Chondrocyte (in vitro differentiated cells): ENCODE data around the gene ZNF521. TPM values are rescaled to one million over a fixed set of nuclear protein-coding genes. Genes with fewer than 3 reads are reported as not detected.
A peak's percentile ranks its signal among the peaks of the same experiment; 100 is the strongest.

Source experiments
- DNase-seq: peaks from one replicate; pipeline ENCODE4 v3.0.0; 2021; ENCODE audit warnings: mixed read lengths, low spot score
- H3K27ac Mint-ChIP-seq: one replicate; pipeline ENCODE4 v1.8.0; 2021; ENCODE audit warnings: mild to moderate bottlenecking, moderate library complexity, mixed read lengths; ENCODE audit not compliant: unreplicated experiment
- H3K27me3 Mint-ChIP-seq: 2 replicates; pipeline ENCODE4 v1.8.0; 2021; ENCODE audit warnings: low read depth, mixed read lengths
- H3K36me3 Mint-ChIP-seq: 2 replicates; pipeline ENCODE4 v1.8.0; 2021; ENCODE audit warnings: low read depth, mixed read lengths
- H3K4me1 Mint-ChIP-seq: 2 replicates; pipeline ENCODE4 v1.8.0; 2021; ENCODE audit warnings: low read depth, mild to moderate bottlenecking, mixed read lengths
- H3K4me3 Mint-ChIP-seq: one replicate; pipeline ENCODE4 v1.8.0; 2021; ENCODE audit warnings: mild to moderate bottlenecking, moderate library complexity, mixed read lengths; ENCODE audit not compliant: unreplicated experiment
- H3K9me3 Mint-ChIP-seq: 2 replicates; pipeline ENCODE4 v1.8.0; 2021; ENCODE audit warnings: low read depth, mixed read lengths
- CTCF ChIP-seq: fragments of 200-600 bp; sonication (generic); IDR thresholded peaks from 2 replicates; pipeline ENCODE4 v1.5.0; 2021; ENCODE audit warnings: antibody characterized with exemption, mild to moderate bottlenecking, moderate library complexity
- total RNA-seq: library from RNA; stranded (reverse); gene quantifications from 3 replicates; pipeline ENCODE4 v1.2.1, GENCODE V29; 2021

Gene ZNF521
- total RNA-seq, 1 donor from 2014 or later, result 29.7 TPM

GRCh38 chr18:25247725-25248124 lies 104.2 kb downstream of the ZNF521 start:
- Mint-ChIP-seq H3K4me3 (no peak overlapping the region), H3K9me3 (no peaks in the 10 kb centered on the region), H3K27ac (peak overlapping the region; percentile 85), H3K27me3 (no peaks in the 10 kb centered on the region), H3K4me1 (peaks cover 44% of the 10 kb centered on the region), H3K36me3 (no peaks in the 10 kb centered on the region)
- TF ChIP-seq CTCF, result no peak
- DNase-seq, result no peak

DNA sequence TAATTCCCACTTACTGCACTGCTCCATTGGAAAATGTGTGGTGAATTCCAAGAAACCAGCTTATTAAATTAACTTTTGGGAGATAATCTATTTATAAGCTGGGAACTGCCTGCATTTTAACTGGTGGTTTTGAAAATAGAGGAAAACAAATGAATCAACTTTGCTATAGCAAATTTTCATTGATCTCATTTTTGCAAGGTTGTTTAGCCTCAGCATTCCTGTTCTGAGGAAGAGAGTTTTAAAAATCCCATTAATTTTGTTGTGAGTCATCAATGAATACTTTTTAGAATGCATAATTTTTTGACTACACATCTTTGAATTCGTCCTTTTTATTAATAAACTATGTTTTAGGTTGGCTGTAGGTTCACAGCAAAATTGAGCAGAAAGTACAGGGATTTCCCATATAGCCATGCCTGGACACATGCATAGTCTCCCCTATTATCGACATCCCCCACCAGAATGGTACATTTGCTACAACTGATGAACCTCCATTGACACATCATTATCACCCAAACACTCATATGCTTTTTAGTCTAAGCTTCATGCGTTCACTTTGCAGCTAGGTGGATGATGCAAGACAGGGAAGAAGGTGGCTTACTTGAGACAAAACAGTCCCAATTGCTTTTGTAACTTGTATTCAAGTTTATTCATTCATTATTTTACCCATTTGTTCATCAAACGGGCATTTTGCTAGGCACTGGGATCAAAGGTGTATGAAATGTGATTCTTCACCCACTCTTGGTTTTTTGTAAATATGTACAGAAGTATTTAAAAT lies 106.9 kb downstream of the ZNF521 start:
- H3K4me3 Mint-ChIP-seq, result no peak overlapping the region
- H3K27me3 Mint-ChIP-seq, result no peaks in the 10 kb centered on the region
- no peak overlapping the region for H3K27ac Mint-ChIP-seq
- H3K9me3 Mint-ChIP-seq, result no peaks in the 10 kb centered on the region
- no peak for DNase-seq
- no peak for TF ChIP-seq CTCF
- H3K36me3 Mint-ChIP-seq, result no peaks in the 10 kb centered on the region
- peaks cover 31% of the 10 kb centered on the region for H3K4me1 Mint-ChIP-seq

DNA sequence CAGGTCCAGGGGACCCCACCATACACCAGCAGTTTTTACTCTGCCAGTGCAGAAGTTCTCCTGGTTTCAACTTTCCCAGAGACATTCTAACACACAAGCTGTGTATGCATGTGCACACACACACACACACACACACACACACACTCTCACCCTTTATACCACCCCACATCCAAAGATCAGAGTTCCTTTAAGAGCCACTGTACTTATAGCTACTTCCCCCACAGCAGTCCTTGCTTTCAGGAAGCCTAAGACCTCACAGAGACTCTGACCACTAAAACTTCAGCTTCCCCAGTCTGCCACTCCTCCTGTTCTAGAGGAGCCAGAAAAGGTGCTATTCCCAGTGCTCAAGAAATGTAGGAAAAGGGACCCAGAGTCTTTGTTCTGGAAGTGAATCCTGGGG lies 107.8 kb downstream of the ZNF521 start:
- no peak for DNase-seq
- TF ChIP-seq CTCF, result no peak
- Mint-ChIP-seq H3K27me3 (no peaks in the 10 kb centered on the region), H3K4me3 (no peak overlapping the region), H3K9me3 (no peaks in the 10 kb centered on the region), H3K27ac (no peak overlapping the region), H3K36me3 (no peaks in the 10 kb centered on the region), H3K4me1 (peaks cover 30% of the 10 kb centered on the region)

- no peak for DNase-seq
- Mint-ChIP-seq H3K9me3 (no peaks in the 10 kb centered on the region), H3K4me1 (peaks cover 30% of the 10 kb centered on the region), H3K4me3 (no peak overlapping the region), H3K36me3 (no peaks in the 10 kb centered on the region), H3K27me3 (no peaks in the 10 kb centered on the region), H3K27ac (no peak overlapping the region)
- no peak for TF ChIP-seq CTCF
Observed at GRCh38 chr18:25243754-25244153, 108.2 kb downstream of the ZNF521 start.

DNA sequence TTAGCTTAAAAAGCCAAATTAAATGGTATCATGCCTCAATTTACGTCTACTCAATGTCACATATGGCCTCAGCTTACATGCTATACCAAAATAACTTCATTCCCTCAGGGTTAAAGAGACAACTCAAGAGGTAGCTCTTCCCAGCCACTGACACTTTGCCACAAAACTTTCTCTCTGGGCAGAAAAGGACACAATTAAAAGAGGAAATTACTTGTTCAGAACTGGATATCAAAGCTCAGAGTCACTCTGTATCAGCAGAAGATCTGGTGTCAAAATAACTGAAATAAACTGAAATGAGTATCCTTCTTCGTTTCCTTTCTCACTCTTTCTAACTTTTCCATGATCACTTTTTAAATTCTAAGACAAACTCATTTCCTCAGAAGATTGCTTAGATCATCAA lies 108.7 kb downstream of the ZNF521 start:
- H3K4me1 Mint-ChIP-seq, result peaks cover 26% of the 10 kb centered on the region
- no peaks in the 10 kb centered on the region for H3K27me3 Mint-ChIP-seq
- no peaks in the 10 kb centered on the region for H3K36me3 Mint-ChIP-seq
- H3K4me3 Mint-ChIP-seq, result no peak overlapping the region
- TF ChIP-seq CTCF, result no peak
- no peak overlapping the region for H3K27ac Mint-ChIP-seq
- DNase-seq, result no peak
- no peaks in the 10 kb centered on the region for H3K9me3 Mint-ChIP-seq
